Endodermal cell (in vitro differentiated cells): Measurements from ENCODE around the gene UQCRQ. TPM values are rescaled to one million over a fixed set of nuclear protein-coding genes. Genes with fewer than 3 reads are reported as not detected.

Experiments
- DNase-seq: peaks from one replicate; pipeline ENCODE4 v3.0.0-alpha.2; 2017
- H3K27ac ChIP-seq: 2 replicates; pipeline ENCODE4 v1.5.1; 2013; ENCODE audit warnings: mild to moderate bottlenecking, low read depth, low read length, moderate library complexity
- H3K27me3 ChIP-seq: 2 replicates; pipeline ENCODE4 v1.6.1; 2013; ENCODE audit warnings: mild to moderate bottlenecking, low read length, moderate library complexity; ENCODE audit not compliant: insufficient read depth, control insufficient read depth, poor library complexity, severe bottlenecking
- H3K36me3 ChIP-seq: 2 replicates; pipeline ENCODE4 v1.7.0; 2013; ENCODE audit warnings: mild to moderate bottlenecking, low read length, moderate library complexity; ENCODE audit not compliant: control insufficient read depth, insufficient read depth
- H3K4me1 ChIP-seq: one replicate; pipeline ENCODE4 v1.7.0; 2013; ENCODE audit warnings: low read length; ENCODE audit not compliant: control insufficient read depth, insufficient read depth
- H3K4me3 ChIP-seq: 2 replicates; pipeline ENCODE4 v1.5.1; 2013; ENCODE audit warnings: mild to moderate bottlenecking, low read length, moderate library complexity
- H3K9ac ChIP-seq: 2 replicates; pipeline ENCODE4 v1.6.1; 2013; ENCODE audit warnings: mild to moderate bottlenecking, low read length, moderate library complexity; ENCODE audit not compliant: poor library complexity, severe bottlenecking; ENCODE audit errors: extremely low read depth
- H3K9me3 ChIP-seq: 2 replicates; pipeline ENCODE4 v1.6.1; 2013; ENCODE audit warnings: mild to moderate bottlenecking, low read length, moderate library complexity; ENCODE audit not compliant: control insufficient read depth
- H3K27ac Mint-ChIP-seq: 2 replicates; pipeline ENCODE4 v1.8.0; 2020; ENCODE audit warnings: mixed read lengths
- H3K27me3 Mint-ChIP-seq: 2 replicates; pipeline ENCODE4 v1.8.0; 2021; ENCODE audit warnings: mild to moderate bottlenecking, mixed read lengths; ENCODE audit not compliant: insufficient read depth
- H3K36me3 Mint-ChIP-seq: 2 replicates; pipeline ENCODE4 v1.8.0; 2020; ENCODE audit warnings: low read depth, mixed read lengths
- H3K4me1 Mint-ChIP-seq: 2 replicates; pipeline ENCODE4 v1.8.0; 2020; ENCODE audit warnings: mixed read lengths
- H3K4me3 Mint-ChIP-seq: 2 replicates; pipeline ENCODE4 v1.8.0; 2020; ENCODE audit warnings: mild to moderate bottlenecking, moderate library complexity, mixed read lengths
- H3K9me3 Mint-ChIP-seq: 2 replicates; pipeline ENCODE4 v1.8.0; 2020; ENCODE audit warnings: mild to moderate bottlenecking, mixed read lengths
- WGBS, 2 experiments: methylation state at CpG; one replicate each; pipeline versions ENCODE4 v1.1.5 to v1.1.7; 2013; ENCODE audit warnings: missing lambda C conversion rate in 2 of 2, mixed read lengths in 1 of 2; ENCODE audit not compliant: insufficient coverage in 1 of 2, insufficient read length in 1 of 2; 5-methylcytosine and 5-hydroxymethylcytosine counted together
- total RNA-seq, 2 donors: library from RNA; stranded (reverse); fragmentation: NEBNext Ultra II Directional in 1 of 2; extraction: Animal tissue kit (Norgen Biotek cat#: 25700) in 1 of 2; gene quantifications; 2 replicates in 1 of 2; 3 replicates in 1 of 2; pipeline ENCODE4 v1.2.1, GENCODE V29; 2021
- TF ChIP-seq, protein P1 (sequence below): fragments of 200-600 bp; sonication (generic); conservative IDR thresholded peaks from 2 replicates; pipeline ENCODE4 v1.5.0; 2021; ENCODE audit warnings: antibody characterized with exemption, mild to moderate bottlenecking

Gene UQCRQ
- total RNA-seq, 2 donors from 2014 or later, result 261 to 286 TPM

DNA sequence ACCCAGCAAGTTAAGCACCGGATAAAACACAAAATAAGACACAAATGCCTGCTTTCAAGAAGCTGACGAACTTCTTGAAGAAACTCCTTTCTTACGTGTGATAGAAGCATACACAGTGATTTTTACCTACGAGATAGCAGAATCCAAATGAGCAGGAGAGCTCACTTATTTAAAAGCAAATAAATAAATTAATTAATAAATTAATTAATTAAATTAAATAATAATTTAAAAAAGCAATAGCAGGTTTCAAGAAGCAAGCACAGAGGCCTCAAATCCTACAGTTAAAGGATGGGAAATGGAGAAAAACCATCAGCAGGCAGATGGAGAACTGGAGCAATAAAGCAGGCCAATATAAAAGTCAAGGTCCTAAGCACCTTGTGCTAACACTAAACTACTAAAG is 24.4 kb downstream of the UQCRQ start:
- Histone ChIP-seq H3K9ac (no peak overlapping the region), H3K4me3 (no peak overlapping the region), H3K4me1 (peaks cover 6% of the 10 kb centered on the region), H3K9me3 (no peaks in the 10 kb centered on the region), H3K36me3 (peaks cover 94% of the 10 kb centered on the region), H3K27ac (no peak overlapping the region), H3K27me3 (no peaks in the 10 kb centered on the region)
- H3K9me3 Mint-ChIP-seq, result no peaks in the 10 kb centered on the region
- no peak overlapping the region for H3K27ac Mint-ChIP-seq
- no peaks in the 10 kb centered on the region for H3K27me3 Mint-ChIP-seq
- TF ChIP-seq, protein P1, sequence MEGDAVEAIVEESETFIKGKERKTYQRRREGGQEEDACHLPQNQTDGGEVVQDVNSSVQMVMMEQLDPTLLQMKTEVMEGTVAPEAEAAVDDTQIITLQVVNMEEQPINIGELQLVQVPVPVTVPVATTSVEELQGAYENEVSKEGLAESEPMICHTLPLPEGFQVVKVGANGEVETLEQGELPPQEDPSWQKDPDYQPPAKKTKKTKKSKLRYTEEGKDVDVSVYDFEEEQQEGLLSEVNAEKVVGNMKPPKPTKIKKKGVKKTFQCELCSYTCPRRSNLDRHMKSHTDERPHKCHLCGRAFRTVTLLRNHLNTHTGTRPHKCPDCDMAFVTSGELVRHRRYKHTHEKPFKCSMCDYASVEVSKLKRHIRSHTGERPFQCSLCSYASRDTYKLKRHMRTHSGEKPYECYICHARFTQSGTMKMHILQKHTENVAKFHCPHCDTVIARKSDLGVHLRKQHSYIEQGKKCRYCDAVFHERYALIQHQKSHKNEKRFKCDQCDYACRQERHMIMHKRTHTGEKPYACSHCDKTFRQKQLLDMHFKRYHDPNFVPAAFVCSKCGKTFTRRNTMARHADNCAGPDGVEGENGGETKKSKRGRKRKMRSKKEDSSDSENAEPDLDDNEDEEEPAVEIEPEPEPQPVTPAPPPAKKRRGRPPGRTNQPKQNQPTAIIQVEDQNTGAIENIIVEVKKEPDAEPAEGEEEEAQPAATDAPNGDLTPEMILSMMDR, result no peak
- peaks cover 72% of the 10 kb centered on the region for H3K36me3 Mint-ChIP-seq
- H3K4me3 Mint-ChIP-seq, result no peak overlapping the region
- H3K4me1 Mint-ChIP-seq, result no peaks in the 10 kb centered on the region
- no peak for DNase-seq
- 96% methylated on average over 4 of the region's 4 CpGs; no CpG with 5 or more reads in 1 of the 2 experiments for WGBS, 2 experiments

GRCh38 chr5:132895719-132896305 is 29.4 kb downstream of the UQCRQ start:
- peaks cover 5% of the 10 kb centered on the region for H3K9me3 ChIP-seq
- no peaks in the 10 kb centered on the region for H3K27me3 ChIP-seq
- H3K27ac ChIP-seq, result no peak overlapping the region
- WGBS, 2 experiments, result 96 to 100% methylated on average over 2 to 4 of the region's 4 CpGs
- no peak overlapping the region for H3K9ac ChIP-seq
- peaks cover 78% of the 10 kb centered on the region for H3K36me3 Mint-ChIP-seq
- no peaks in the 10 kb centered on the region for H3K4me1 Mint-ChIP-seq
- no peak overlapping the region for H3K4me3 Mint-ChIP-seq
- no peaks in the 10 kb centered on the region for H3K9me3 Mint-ChIP-seq
- H3K4me3 ChIP-seq, result no peak overlapping the region
- no peaks in the 10 kb centered on the region for H3K27me3 Mint-ChIP-seq
- no peaks in the 10 kb centered on the region for H3K4me1 ChIP-seq
- peaks cover 95% of the 10 kb centered on the region for H3K36me3 ChIP-seq
- TF ChIP-seq, protein P1, result no peak
- DNase-seq, result no peak
- no peak overlapping the region for H3K27ac Mint-ChIP-seq

DNA sequence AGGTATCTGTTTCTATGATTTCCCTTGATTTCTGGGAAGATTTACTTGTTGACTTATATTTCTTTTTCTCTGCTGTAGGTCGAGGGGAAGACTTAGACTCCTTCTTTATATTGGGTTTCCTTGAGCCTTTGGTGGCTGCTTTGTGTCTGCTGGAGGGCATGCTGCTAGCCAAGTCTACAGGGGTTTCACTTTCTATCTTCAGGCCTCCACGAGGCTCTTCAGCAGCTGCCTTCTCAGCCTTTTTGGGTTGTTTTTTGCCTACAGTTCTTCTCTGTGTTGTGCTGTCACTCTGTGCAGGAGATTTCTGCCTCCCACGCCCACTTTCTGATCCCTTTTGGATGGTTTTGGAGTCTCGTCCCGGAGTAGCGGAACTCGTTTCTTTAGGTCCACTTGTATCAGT is 30.2 kb downstream of the UQCRQ start:
- peaks cover 95% of the 10 kb centered on the region for H3K36me3 ChIP-seq
- 93 to 99% methylated on average over 7 of the region's 7 CpGs for WGBS, 2 experiments

More for the DNA sequence above, 30.2 kb downstream of the UQCRQ start:
- H3K4me1 Mint-ChIP-seq, result no peaks in the 10 kb centered on the region
- H3K36me3 Mint-ChIP-seq, result peaks cover 79% of the 10 kb centered on the region
- Histone ChIP-seq H3K9ac (no peak overlapping the region), H3K4me3 (no peak overlapping the region), H3K4me1 (no peaks in the 10 kb centered on the region), H3K9me3 (peaks cover 5% of the 10 kb centered on the region), H3K27ac (no peak overlapping the region), H3K27me3 (no peaks in the 10 kb centered on the region)
- TF ChIP-seq, protein P1, result no peak
- no peak for DNase-seq
- H3K27ac Mint-ChIP-seq, result peak overlapping the region; percentile 25
- no peaks in the 10 kb centered on the region for H3K9me3 Mint-ChIP-seq
- H3K4me3 Mint-ChIP-seq, result no peak overlapping the region
- H3K27me3 Mint-ChIP-seq, result no peaks in the 10 kb centered on the region
